SK-N-SH (cell line): ENCODE results near the gene OPCML. TPM values are rescaled to one million over a fixed set of nuclear protein-coding genes. Genes with fewer than 3 reads are reported as not detected.

Experiments used
- CTCF ChIA-PET: fragments of 300-600, 350-600 bp; formaldehyde crosslinking; extraction: SDS; loops from one replicate; lab custom pipeline; 2021; lab: Yijun Ruan, JAX
- POLR2A ChIA-PET: fragments of 350-600 bp; sonication (Branson Sonifier 250); formaldehyde crosslinking; extraction: SDS; loops from one replicate; lab custom pipeline; 2020; ENCODE audit warnings: antibody characterized with exemption, inconsistent platforms; lab: Yijun Ruan, JAX
- DNase-seq: peaks from one replicate; pipeline ENCODE4 v3.0.0; 2012
- H2AFZ ChIP-seq: fragments of 200-600 bp; sonication (generic); 2 replicates; pipeline ENCODE4 v1.8.1; 2016; ENCODE audit warnings: antibody characterized with exemption, mild to moderate bottlenecking, low read depth
- H3F3A ChIP-seq: fragments of 200-600 bp; sonication (generic); replicated peaks from 2 replicates; pipeline ENCODE3; 2016; ENCODE audit warnings: antibody characterized with exemption, mild to moderate bottlenecking; ENCODE audit not compliant: insufficient read depth
- H3K27ac ChIP-seq, 2 experiments: fragments of 200-500 bp in 1 of 2; fragments of 200-600 bp in 1 of 2; sonication (Bioruptor generic) in 1 of 2; sonication (generic), shearing (Covaris generic) in 1 of 2; 2 replicates each; pipeline versions ENCODE4 v1.5.1 to v1.6.1; 2014 to 2016; ENCODE audit warnings: low read depth in 2 of 2, inconsistent platforms in 1 of 2, low read length in 1 of 2, mild to moderate bottlenecking in 1 of 2, mixed read lengths in 1 of 2
- H3K27me3 ChIP-seq: fragments of 200-600 bp; sonication (generic), shearing (Covaris generic); 2 replicates; pipeline ENCODE4 v1.6.1; 2016; ENCODE audit warnings: mixed run types; ENCODE audit not compliant: insufficient read depth
- H3K36me3 ChIP-seq, 2 experiments: fragments of 200-500 bp in 1 of 2; fragments of 200-600 bp in 1 of 2; sonication (Bioruptor generic) in 1 of 2; sonication (generic) in 1 of 2; replicated peaks in 1 of 2; 2 replicates each; pipeline versions ENCODE3 to v1.5.1; 2014 to 2016; ENCODE audit warnings: low read length in 1 of 2, mild to moderate bottlenecking in 1 of 2; ENCODE audit not compliant: insufficient read depth in 2 of 2, control insufficient read depth in 1 of 2
- H3K4me1 ChIP-seq, 2 experiments: fragments of 200-500 bp in 1 of 2; fragments of 200-600 bp in 1 of 2; sonication (Bioruptor generic) in 1 of 2; sonication (generic), shearing (Covaris generic) in 1 of 2; 2 replicates each; pipeline versions ENCODE4 v1.5.1 to v1.6.1; 2014 to 2016; ENCODE audit warnings: low read depth in 1 of 2, low read length in 1 of 2, mixed run types in 1 of 2; ENCODE audit not compliant: insufficient read depth in 2 of 2, control insufficient read depth in 1 of 2
- H3K4me2 ChIP-seq: fragments of 200-600 bp; sonication (generic), shearing (Covaris generic); 2 replicates; pipeline ENCODE4 v1.6.1; 2017; ENCODE audit warnings: mixed run types
- H3K4me3 ChIP-seq, 2 experiments: fragments of 200-500 bp in 1 of 2; fragments of 200-600 bp in 1 of 2; sonication (Bioruptor generic) in 1 of 2; sonication (generic), shearing (Covaris generic) in 1 of 2; 2 replicates each; pipeline versions ENCODE4 v1.5.1 to v1.8.1; 2014 to 2016; ENCODE audit warnings: low read depth in 2 of 2, inconsistent platforms in 1 of 2, low read length in 1 of 2, mild to moderate bottlenecking in 1 of 2, mixed read lengths in 1 of 2, moderate library complexity in 1 of 2
- H3K79me2 ChIP-seq: fragments of 200-600 bp; sonication (generic); 2 replicates; pipeline ENCODE4 v1.8.1; 2017; ENCODE audit warnings: mild to moderate bottlenecking; ENCODE audit not compliant: insufficient read depth
- H3K9ac ChIP-seq: fragments of 200-600 bp; sonication (generic); 2 replicates; pipeline ENCODE4 v1.6.1; 2017; ENCODE audit warnings: mixed run types
- H3K9me2 ChIP-seq: fragments of 200-600 bp; sonication (generic); 2 replicates; pipeline ENCODE4 v1.6.1; 2017; ENCODE audit warnings: mixed run types
- H3K9me3 ChIP-seq: fragments of 200-600 bp; sonication (generic); 2 replicates; pipeline ENCODE4 v1.6.1; 2017; ENCODE audit warnings: mixed run types, mild to moderate bottlenecking, moderate library complexity
- H4K20me1 ChIP-seq: fragments of 200-600 bp; sonication (generic); 2 replicates; pipeline ENCODE4 v1.6.1; 2017; ENCODE audit warnings: mild to moderate bottlenecking, mixed run types; ENCODE audit not compliant: insufficient read depth
- CHD2 ChIP-seq: fragments of 150-350 bp; IDR thresholded peaks from 2 replicates; pipeline ENCODE4 v1.6.1; 2018; ENCODE audit warnings: low read length; ENCODE audit not compliant: partially characterized antibody
- FOXJ3 ChIP-seq: sonication (generic); formaldehyde crosslinking; IDR thresholded peaks from 2 replicates; pipeline ENCODE4 v1.5.1; 2020; ENCODE audit warnings: mild to moderate bottlenecking, missing genetic modification reagents
- JUND ChIP-seq: IDR thresholded peaks from 2 replicates; pipeline ENCODE4 v1.4.0; 2012
- MEF2A ChIP-seq: IDR thresholded peaks from 2 replicates; pipeline ENCODE4 v1.4.0; 2012; ENCODE audit warnings: low read depth, borderline replicate concordance
- NFIC ChIP-seq: IDR thresholded peaks from 2 replicates; pipeline ENCODE4 v1.4.0; 2012; ENCODE audit warnings: borderline replicate concordance
- NRF1 ChIP-seq: IDR thresholded peaks from 2 replicates; pipeline ENCODE4 v1.6.1; 2012; ENCODE audit warnings: low read depth, mild to moderate bottlenecking, low read length
- RFX5 ChIP-seq: IDR thresholded peaks from 2 replicates; pipeline ENCODE4 v1.6.1; 2012; ENCODE audit warnings: mild to moderate bottlenecking, improper control_type of control experiment, low read length
- RXRA ChIP-seq: IDR thresholded peaks from 2 replicates; pipeline ENCODE4 v1.4.0; 2012; ENCODE audit warnings: low read depth, mild to moderate bottlenecking, borderline replicate concordance
- SIN3A ChIP-seq: IDR thresholded peaks from 2 replicates; pipeline ENCODE4 v1.6.1; 2012; ENCODE audit warnings: low read depth, mild to moderate bottlenecking, low read length, moderate library complexity, borderline replicate concordance
- TCF12 ChIP-seq: IDR thresholded peaks from 2 replicates; pipeline ENCODE4 v1.4.0; 2012
- TEAD4 ChIP-seq: IDR thresholded peaks from 2 replicates; pipeline ENCODE4 v1.4.0; 2012; ENCODE audit warnings: mild to moderate bottlenecking, borderline replicate concordance; ENCODE audit not compliant: insufficient read depth
- WGBS: methylation state at CpG from one replicate; pipeline ENCODE4 v1.1.6; 2017; ENCODE audit warnings: low lambda C conversion rate; 5-methylcytosine and 5-hydroxymethylcytosine counted together
- polyA plus RNA-seq, 3 experiments: library from polyadenylated mRNA; depleted of rRNA; stranded (reverse); fragments of >200 nt; gene quantifications; 2 replicates each; pipeline ENCODE4 v1.2.3, GENCODE V29; 2012
- TF ChIP-seq, protein P1 (sequence below): fragments of 150-350 bp; IDR thresholded peaks from 2 replicates; pipeline ENCODE4 v1.6.1; 2016; ENCODE audit warnings: mild to moderate bottlenecking, low read depth, low read length
- TF ChIP-seq, protein P2 (sequence below): IDR thresholded peaks from 2 replicates; pipeline ENCODE4 v1.4.0; 2012; ENCODE audit warnings: low read depth
- TF ChIP-seq, protein P3 (sequence below): fragments of 150-350 bp; IDR thresholded peaks from 2 replicates; pipeline ENCODE4 v1.6.1; 2017; ENCODE audit warnings: antibody characterized with exemption, low read length, low read depth, borderline replicate concordance
- TF ChIP-seq, protein P4 (sequence below): IDR thresholded peaks from 2 replicates; pipeline ENCODE4 v1.4.0; 2012; ENCODE audit warnings: low read depth, borderline replicate concordance
- TF ChIP-seq, protein P5 (sequence below): IDR thresholded peaks from 2 replicates; pipeline ENCODE4 v1.4.0; 2012; ENCODE audit warnings: low read depth, borderline replicate concordance

The OPCML gene
- polyA plus RNA-seq, 1 of the 3 experiments (the other 2 are of a cell fraction), result not detected

DNA sequence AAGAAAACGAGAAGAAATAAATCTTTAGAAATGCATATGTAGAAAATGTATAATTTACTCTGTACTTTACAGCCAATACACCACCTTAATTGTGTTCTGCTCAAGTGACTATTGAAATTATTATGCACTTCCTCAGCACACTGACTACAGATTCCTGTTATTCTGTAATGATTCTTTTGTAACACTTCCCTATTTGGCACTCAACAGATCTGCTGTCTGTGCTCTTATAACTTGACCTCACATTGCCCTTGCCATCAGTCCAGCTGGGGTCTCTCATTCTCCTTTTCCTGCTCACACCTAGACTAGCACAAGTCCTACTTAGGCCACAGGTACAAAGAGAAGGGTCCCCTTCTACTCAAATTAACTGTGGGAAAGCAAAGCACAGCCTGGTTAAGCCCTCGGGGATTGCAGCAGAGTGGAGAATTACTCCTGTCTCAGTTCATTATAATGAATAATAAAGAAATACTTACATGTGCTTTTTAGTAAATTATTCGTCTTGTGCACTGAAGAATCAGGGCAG, 860.4 kb downstream of the OPCML start:
- 5% methylated on average over 3 of the region's 3 CpGs for WGBS
- CTCF ChIA-PET, result no interaction called here

More for the DNA sequence above, 860.4 kb downstream of the OPCML start:
- no peaks in the 10 kb centered on the region for H3K4me1 ChIP-seq
- POLR2A ChIA-PET, result no interaction called here
- DNase-seq, result no peak
- no peaks in the 10 kb centered on the region for H3K79me2 ChIP-seq
- no peak overlapping the region for H3K9ac ChIP-seq
- no peaks in the 10 kb centered on the region for H4K20me1 ChIP-seq
- H3F3A ChIP-seq, result no peaks in the 10 kb centered on the region
- H3K4me3 ChIP-seq, result no peak overlapping the region
- H3K27me3 ChIP-seq, result no peaks in the 10 kb centered on the region
- no peaks in the 10 kb centered on the region for H3K9me3 ChIP-seq
- H3K9me2 ChIP-seq, result no peaks in the 10 kb centered on the region
- TF ChIP-seq NRF1, result no peak
- TF ChIP-seq, protein P1, sequence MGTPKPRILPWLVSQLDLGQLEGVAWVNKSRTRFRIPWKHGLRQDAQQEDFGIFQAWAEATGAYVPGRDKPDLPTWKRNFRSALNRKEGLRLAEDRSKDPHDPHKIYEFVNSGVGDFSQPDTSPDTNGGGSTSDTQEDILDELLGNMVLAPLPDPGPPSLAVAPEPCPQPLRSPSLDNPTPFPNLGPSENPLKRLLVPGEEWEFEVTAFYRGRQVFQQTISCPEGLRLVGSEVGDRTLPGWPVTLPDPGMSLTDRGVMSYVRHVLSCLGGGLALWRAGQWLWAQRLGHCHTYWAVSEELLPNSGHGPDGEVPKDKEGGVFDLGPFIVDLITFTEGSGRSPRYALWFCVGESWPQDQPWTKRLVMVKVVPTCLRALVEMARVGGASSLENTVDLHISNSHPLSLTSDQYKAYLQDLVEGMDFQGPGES, result no peak
- TF ChIP-seq RXRA, result no peak
- no peak for TF ChIP-seq TEAD4
- TF ChIP-seq CHD2, result no peak
- TF ChIP-seq JUND, result no peak
- TF ChIP-seq TCF12, result no peak
- no peak for TF ChIP-seq NFIC
- TF ChIP-seq, protein P2, sequence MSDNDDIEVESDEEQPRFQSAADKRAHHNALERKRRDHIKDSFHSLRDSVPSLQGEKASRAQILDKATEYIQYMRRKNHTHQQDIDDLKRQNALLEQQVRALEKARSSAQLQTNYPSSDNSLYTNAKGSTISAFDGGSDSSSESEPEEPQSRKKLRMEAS, result no peak
- TF ChIP-seq, protein P3, sequence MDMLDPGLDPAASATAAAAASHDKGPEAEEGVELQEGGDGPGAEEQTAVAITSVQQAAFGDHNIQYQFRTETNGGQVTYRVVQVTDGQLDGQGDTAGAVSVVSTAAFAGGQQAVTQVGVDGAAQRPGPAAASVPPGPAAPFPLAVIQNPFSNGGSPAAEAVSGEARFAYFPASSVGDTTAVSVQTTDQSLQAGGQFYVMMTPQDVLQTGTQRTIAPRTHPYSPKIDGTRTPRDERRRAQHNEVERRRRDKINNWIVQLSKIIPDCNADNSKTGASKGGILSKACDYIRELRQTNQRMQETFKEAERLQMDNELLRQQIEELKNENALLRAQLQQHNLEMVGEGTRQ, result no peak
- no peak for TF ChIP-seq SIN3A
- no peak for TF ChIP-seq FOXJ3 (CRISPR knock-in tag)
- no peak for TF ChIP-seq MEF2A
- TF ChIP-seq, protein P4, sequence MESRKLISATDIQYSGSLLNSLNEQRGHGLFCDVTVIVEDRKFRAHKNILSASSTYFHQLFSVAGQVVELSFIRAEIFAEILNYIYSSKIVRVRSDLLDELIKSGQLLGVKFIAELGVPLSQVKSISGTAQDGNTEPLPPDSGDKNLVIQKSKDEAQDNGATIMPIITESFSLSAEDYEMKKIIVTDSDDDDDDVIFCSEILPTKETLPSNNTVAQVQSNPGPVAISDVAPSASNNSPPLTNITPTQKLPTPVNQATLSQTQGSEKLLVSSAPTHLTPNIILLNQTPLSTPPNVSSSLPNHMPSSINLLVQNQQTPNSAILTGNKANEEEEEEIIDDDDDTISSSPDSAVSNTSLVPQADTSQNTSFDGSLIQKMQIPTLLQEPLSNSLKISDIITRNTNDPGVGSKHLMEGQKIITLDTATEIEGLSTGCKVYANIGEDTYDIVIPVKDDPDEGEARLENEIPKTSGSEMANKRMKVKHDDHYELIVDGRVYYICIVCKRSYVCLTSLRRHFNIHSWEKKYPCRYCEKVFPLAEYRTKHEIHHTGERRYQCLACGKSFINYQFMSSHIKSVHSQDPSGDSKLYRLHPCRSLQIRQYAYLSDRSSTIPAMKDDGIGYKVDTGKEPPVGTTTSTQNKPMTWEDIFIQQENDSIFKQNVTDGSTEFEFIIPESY, result no peak
- TF ChIP-seq RFX5, result no peak
- TF ChIP-seq, protein P5, sequence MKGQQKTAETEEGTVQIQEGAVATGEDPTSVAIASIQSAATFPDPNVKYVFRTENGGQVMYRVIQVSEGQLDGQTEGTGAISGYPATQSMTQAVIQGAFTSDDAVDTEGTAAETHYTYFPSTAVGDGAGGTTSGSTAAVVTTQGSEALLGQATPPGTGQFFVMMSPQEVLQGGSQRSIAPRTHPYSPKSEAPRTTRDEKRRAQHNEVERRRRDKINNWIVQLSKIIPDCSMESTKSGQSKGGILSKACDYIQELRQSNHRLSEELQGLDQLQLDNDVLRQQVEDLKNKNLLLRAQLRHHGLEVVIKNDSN, result no peak
- H3K27ac ChIP-seq, result no peak overlapping the region
- no peak overlapping the region for H2AFZ ChIP-seq
- no peak overlapping the region for H3K4me2 ChIP-seq
- no peaks in the 10 kb centered on the region for H3K36me3 ChIP-seq
